Lower leg skin (tissue), 4 donors: ENCODE data around the gene SAMD4B. TPM values are rescaled to one million over a fixed set of nuclear protein-coding genes. Genes with fewer than 3 reads are reported as not detected.

Experiments
- DNase-seq, 2 donors: peaks; one replicate each; pipeline ENCODE4 v3.0.0-alpha.2; 2019; ENCODE audit warnings: low spot score in 2 of 2
- H3K4me3 ChIP-seq: fragments of 200-600 bp; sonication (generic); 2 replicates; pipeline ENCODE4 v1.5.1; 2017; ENCODE audit warnings: mild to moderate bottlenecking, low read depth; ENCODE audit not compliant: poor library complexity, severe bottlenecking
- POLR2A ChIP-seq, 2 donors: fragments of 450-650 bp; IDR thresholded peaks; one replicate each; pipeline ENCODE4 v1.6.1; 2016 to 2017; ENCODE audit warnings: antibody characterized with exemption in 2 of 2, mild to moderate bottlenecking in 1 of 2, moderate library complexity in 1 of 2
- WGBS, 2 donors: methylation state at CpG; one replicate each; pipeline ENCODE4 v1.1.5; 2018; 5-methylcytosine and 5-hydroxymethylcytosine counted together
- intact Hi-C: fragments of 100-400 bp; cut with DNase I; formaldehyde crosslinking; loops from one replicate; pipeline ENCODE4 v1.15.0; 2023; ENCODE audit warnings: low total_unique reads
- total RNA-seq, 4 donors: library from RNA; depleted of rRNA; stranded (reverse); fragments of >200 nt; gene quantifications; one replicate each; pipeline ENCODE4 v1.1.0, GENCODE V29; 2016
- TF ChIP-seq, protein P1 (sequence below), 3 donors: fragments of 450-650 bp; IDR thresholded peaks; one replicate each; pipeline ENCODE4 v1.5.1; 2016; ENCODE audit warnings: antibody characterized with exemption in 3 of 3, mild to moderate bottlenecking in 3 of 3, moderate library complexity in 2 of 3

The SAMD4B gene
- total RNA-seq, 4 donors from 2014 or later, result 102 to 132 (median 118) TPM

DNA sequence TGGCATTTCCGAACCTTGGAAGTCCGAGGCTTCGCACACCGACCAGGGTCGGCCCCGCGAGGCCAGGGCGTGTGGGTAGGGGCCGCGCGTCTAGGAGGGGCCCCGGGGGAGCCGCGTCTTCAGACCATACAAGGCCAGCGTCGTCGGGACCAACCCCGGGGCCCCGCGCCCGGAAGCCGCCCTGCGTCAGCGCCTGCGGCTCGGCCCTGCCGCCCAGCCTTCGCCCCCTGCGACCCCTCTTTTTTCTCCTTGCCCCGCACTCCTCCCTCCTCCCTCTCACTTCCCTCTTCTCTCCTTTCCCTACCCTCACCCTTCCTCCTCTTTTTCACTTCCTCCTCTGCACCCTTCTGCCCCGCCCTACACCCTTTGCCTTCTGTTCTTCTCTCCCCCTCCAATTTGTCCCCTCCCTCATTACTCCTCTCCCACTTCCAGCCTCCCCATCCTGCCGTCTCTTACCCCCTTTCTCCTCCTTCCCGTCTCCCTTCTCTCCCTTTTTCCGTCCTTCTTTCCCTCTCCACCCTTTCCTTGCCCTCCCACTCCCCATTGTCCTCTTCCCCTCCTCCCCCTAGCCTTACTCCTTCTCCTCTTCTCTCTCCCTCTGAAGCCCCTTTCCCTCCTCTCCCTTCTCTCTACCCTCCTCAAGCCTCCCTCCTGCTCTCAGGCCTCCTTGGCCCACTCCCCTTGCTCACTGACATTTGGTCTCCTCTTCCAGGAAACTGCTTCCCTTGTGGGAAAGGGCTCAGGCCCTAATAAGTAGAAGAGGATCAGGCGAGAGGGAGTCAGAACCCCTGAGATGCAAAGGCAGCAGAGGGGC is 68.0 kb downstream of the SAMD4B start:
- DNase-seq, result peak; percentile 76 to 95
- TF ChIP-seq, protein P1, sequence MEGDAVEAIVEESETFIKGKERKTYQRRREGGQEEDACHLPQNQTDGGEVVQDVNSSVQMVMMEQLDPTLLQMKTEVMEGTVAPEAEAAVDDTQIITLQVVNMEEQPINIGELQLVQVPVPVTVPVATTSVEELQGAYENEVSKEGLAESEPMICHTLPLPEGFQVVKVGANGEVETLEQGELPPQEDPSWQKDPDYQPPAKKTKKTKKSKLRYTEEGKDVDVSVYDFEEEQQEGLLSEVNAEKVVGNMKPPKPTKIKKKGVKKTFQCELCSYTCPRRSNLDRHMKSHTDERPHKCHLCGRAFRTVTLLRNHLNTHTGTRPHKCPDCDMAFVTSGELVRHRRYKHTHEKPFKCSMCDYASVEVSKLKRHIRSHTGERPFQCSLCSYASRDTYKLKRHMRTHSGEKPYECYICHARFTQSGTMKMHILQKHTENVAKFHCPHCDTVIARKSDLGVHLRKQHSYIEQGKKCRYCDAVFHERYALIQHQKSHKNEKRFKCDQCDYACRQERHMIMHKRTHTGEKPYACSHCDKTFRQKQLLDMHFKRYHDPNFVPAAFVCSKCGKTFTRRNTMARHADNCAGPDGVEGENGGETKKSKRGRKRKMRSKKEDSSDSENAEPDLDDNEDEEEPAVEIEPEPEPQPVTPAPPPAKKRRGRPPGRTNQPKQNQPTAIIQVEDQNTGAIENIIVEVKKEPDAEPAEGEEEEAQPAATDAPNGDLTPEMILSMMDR (IDR thresholded peaks at IDR 0.05), result no peak
- no peak for TF ChIP-seq POLR2A (IDR thresholded peaks at IDR 0.05)
- WGBS, 2 donors, result 1 to 2% methylated on average over 30 to 32 of the region's 35 CpGs
- intact Hi-C loops, result no loop called here
- peak overlapping the region; percentile 99 for H3K4me3 ChIP-seq

DNA sequence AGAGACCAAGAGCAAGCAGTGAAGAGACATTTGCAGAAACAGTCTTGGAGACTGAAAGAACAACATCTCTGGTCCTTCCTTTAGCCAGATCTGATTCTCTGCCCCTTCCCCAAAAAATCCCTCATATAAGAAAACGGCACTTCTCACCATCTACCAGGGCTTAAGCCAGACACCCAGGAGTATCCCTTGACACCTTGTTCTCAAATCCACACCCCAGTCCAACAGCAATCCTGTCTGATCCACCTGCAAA is 68.5 kb downstream of the SAMD4B start:
- intact Hi-C loops, result no loop called here
- 32 to 55% methylated on average over 1 of the region's 1 CpG for whole genome bisulfite sequencing, 2 donors
- no peak for DNase-seq
- TF ChIP-seq, protein P1 (IDR thresholded peaks at IDR 0.05), result no peak
- TF ChIP-seq POLR2A (IDR thresholded peaks at IDR 0.05), result no peak
- peak overlapping the region; percentile 99 for H3K4me3 ChIP-seq

DNA sequence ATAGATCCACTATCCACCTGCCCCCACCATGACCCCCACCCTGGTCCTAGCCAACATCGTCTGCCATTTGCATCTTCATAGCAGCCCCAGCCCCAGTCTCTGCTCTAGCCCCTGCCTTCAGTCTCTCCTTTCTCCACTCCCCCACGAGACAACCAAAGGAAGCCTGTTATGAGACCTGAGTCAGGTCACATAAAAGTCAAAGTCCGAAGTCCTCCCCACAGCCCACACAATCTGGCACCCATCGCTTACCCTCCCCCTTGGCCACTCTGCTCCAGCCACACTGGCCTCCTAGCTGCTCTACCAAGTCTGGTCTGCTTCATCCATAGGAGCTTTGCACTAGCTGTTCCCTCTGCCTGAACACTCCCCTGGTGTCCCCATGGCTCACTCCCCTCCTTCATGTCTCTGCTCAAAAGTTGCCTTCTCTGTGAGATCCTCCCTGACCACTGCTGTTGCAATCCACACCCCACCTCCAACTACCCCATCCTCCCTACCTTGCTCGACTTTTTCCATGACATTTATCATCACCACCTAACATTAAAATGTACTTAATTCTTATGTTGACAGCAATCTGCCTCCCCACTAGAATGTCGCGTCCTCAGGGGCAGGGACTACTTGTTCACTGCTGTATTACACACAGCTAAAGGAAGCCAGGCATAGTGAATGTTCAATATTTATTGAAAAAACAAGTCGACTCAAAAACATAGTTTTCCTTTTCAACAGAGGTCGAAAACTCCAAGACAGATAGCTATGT is 69.0 kb downstream of the SAMD4B start:
- no peak overlapping the region for H3K4me3 ChIP-seq
- TF ChIP-seq, protein P1 (IDR thresholded peaks at IDR 0.05), result peak in 1 of 3 donors; percentile 45
- no peak for TF ChIP-seq POLR2A (IDR thresholded peaks at IDR 0.05)
- WGBS, 2 donors, result 17 to 19% methylated on average over 9 of the region's 9 CpGs
- intact Hi-C loops, result no loop called here
- peak; percentile 55 to 92 for DNase-seq

DNA sequence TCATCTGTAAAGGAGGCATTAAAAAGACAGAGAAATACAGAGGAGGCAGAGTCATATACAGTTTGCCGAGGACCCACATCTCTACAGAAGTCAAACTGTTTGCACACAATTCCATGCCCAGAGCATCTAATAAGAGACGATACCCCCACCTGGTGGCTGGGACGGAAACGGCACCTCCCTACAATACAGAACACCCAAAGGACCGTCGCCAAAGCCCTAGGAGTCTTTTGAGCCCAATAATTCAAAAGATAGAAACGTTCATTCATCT is 69.5 kb downstream of the SAMD4B start:
- peak; percentile 95 to 98 for DNase-seq
- intact Hi-C loops, result no loop called here
- no peak overlapping the region for H3K4me3 ChIP-seq
- 0 to 1% methylated on average over 7 of the region's 7 CpGs for WGBS, 2 donors
- TF ChIP-seq, protein P1 (IDR thresholded peaks at IDR 0.05), result peak in 1 of 3 donors; percentile 99
- peak in 1 of 2 donors; percentile 7 for TF ChIP-seq POLR2A (IDR thresholded peaks at IDR 0.05)

DNA sequence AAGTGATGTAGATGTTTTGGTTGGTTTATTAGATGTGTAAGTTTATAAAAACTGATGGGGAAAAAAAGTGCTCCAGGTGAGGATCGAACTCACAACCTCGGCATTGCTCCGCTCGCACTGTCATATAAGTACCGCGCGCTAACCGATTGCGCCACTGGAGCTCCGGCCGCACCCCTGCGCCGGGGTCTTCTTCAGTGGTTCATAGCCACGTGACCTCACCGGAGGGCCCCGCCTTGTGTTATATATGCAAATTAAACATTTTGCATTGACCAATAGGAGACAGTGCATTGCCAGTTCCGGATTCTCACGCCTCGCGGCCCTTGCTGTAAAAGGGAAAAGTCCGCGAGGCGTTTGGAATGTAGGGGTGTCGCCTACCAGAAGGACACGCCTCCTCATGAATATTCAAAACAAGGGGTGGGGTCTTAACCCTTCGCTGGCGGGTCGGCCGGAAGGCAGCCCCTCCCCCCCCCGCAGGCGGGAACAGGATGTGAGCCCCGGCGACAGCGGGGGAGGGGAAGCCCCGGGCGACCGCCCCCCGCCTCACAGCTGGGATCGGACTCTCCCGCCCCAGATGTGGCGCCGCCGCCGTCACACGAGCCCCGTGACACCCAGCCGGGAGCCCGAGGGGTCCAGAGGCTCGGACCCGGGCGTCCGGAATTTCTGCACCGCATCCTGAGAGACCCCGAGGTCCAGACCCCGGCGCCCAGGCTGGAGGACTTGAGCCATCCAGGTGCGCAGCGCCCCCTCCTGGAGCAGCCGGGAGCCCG is 70.1 kb downstream of the SAMD4B start, which contains the start of gene PLEKHG2:
TSS of gene PLEKHG2 (plus strand) at position 570 of the 767 bp plus-strand sequence. CDS start 1,418 bp downstream, outside the sequence.
- WGBS, 2 donors, result 0% methylated on average over 40 to 41 of the region's 60 CpGs
- TF ChIP-seq POLR2A (IDR thresholded peaks at IDR 0.05), result peak in 1 of 2 donors; percentile 80
- TF ChIP-seq, protein P1 (IDR thresholded peaks at IDR 0.05), result no peak
- H3K4me3 ChIP-seq, result peak within 1 kb of the TSS; percentile 68
- peak; percentile 99 to 100 for DNase-seq
- intact Hi-C loops, result no loop called here
